HepG2 (cell line): Measurements from ENCODE around the gene TNIP1. TPM values are rescaled to one million over a fixed set of nuclear protein-coding genes. Genes with fewer than 3 reads are reported as not detected.

Experiments
- CEBPB ChIP-seq: IDR thresholded peaks from 2 replicates; pipeline ENCODE4 v1.6.1; 2011; ENCODE audit warnings: low read depth, low read length, improper control_type of control experiment, borderline replicate concordance
- SRY ChIP-seq: sonication (generic); formaldehyde crosslinking; IDR thresholded peaks from 2 replicates; pipeline ENCODE4 v1.8.0; 2022; ENCODE audit warnings: mild to moderate bottlenecking, missing genetic modification reagents
- ZNF10 ChIP-seq: sonication (generic); formaldehyde crosslinking; IDR thresholded peaks from 2 replicates; pipeline ENCODE4 v1.4.0; 2020; ENCODE audit warnings: mild to moderate bottlenecking, low read depth, missing genetic modification reagents, borderline replicate concordance
- ZNF382 ChIP-seq: sonication (generic); formaldehyde crosslinking; IDR thresholded peaks from 2 replicates; pipeline ENCODE4 v1.5.0; 2020; ENCODE audit warnings: missing genetic modification reagents, mild to moderate bottlenecking, borderline replicate concordance
- ZNF850 ChIP-seq: sonication (generic); formaldehyde crosslinking; conservative IDR thresholded peaks from 2 replicates; pipeline ENCODE4 v1.9.0; 2021; ENCODE audit warnings: mild to moderate bottlenecking, missing genetic modification reagents
- polyA plus RNA-seq, 8 experiments: library from polyadenylated mRNA; depleted of rRNA in 3 of 8; stranded (reverse) in 7 of 8; unstranded in 1 of 8; fragments of >200 nt; fragmentation: Illumina TruSeq in 4 of 8; extraction: Trizol in 4 of 8; gene quantifications; 2 replicates each; pipeline versions ENCODE4 v1.2.1 to v1.2.3, GENCODE V29; 2011 to 2016; ENCODE audit warnings: low read depth in 4 of 8, missing spikeins in 1 of 8, mixed read lengths in 1 of 8; ENCODE audit not compliant: insufficient read depth in 1 of 8
- total RNA-seq, 5 experiments: library from RNA; depleted of rRNA; stranded (reverse); fragments of >200 nt; fragmentation: Illumina TruSeq; extraction: Trizol; gene quantifications; 2 replicates each; pipeline ENCODE4 v1.2.3, GENCODE V29; 2016; ENCODE audit warnings: low read depth in 1 of 5
- TF ChIP-seq, protein P1 (sequence below): IDR thresholded peaks from 2 replicates; pipeline ENCODE4 v1.4.0; 2020; ENCODE audit warnings: mild to moderate bottlenecking, missing genetic modification reagents
- TF ChIP-seq, protein P2 (sequence below): fragments of 450-650 bp; IDR thresholded peaks from 2 replicates; pipeline ENCODE4 v1.6.1; 2016
- TF ChIP-seq, protein P3 (sequence below): IDR thresholded peaks from 2 replicates; pipeline ENCODE4 v1.6.1; 2016; ENCODE audit warnings: missing compliant biosample characterization, missing genetic modification reagents, borderline replicate concordance
- TF ChIP-seq, protein P4 (sequence below): sonication (generic); formaldehyde crosslinking; IDR thresholded peaks from 2 replicates; pipeline ENCODE4 v1.5.0; 2020; ENCODE audit warnings: mild to moderate bottlenecking, missing genetic modification reagents, borderline replicate concordance
- TF ChIP-seq, protein P5 (sequence below): sonication (generic); formaldehyde crosslinking; IDR thresholded peaks from 2 replicates; pipeline ENCODE4 v1.5.1; 2020; ENCODE audit warnings: mild to moderate bottlenecking, missing genetic modification reagents
- TF ChIP-seq, protein P6 (sequence below): sonication (generic); formaldehyde crosslinking; IDR thresholded peaks from 2 replicates; pipeline ENCODE4 v1.9.0; 2022; ENCODE audit warnings: missing genetic modification reagents, mild to moderate bottlenecking, borderline replicate concordance

The TNIP1 gene
- total and polyA plus RNA-seq, 2 of the 13 experiments (the other 11 are each of a cell fraction or from before 2014, with no cell fraction given), result 26.2 to 45.9 TPM

DNA sequence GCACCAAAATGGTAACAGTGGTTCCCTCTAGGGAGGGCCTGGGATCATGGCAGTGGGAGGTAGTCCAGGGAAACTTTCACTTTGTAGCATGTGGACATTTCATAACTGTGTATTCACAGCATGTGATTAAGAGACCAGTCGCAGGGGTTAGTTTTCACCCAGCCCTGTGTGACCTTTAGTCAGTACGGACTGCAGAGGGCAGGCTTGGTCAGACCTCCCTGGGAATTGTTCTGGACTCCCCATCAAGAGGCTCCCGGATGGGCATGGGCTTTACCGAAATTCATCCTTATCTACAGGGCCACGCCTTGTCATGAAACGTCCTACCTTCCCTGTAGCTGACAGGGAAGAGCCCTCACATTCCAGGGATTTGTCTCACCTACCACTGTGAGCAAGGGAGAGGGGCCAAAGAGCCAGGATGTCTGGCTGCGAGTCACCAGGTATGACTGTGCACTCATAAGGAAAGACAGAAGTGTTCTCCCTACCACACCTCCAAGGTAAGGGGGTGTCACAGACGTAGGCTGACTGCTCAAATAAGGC, 40.6 kb downstream of the TNIP1 start (continued):
- TF ChIP-seq, protein P1, sequence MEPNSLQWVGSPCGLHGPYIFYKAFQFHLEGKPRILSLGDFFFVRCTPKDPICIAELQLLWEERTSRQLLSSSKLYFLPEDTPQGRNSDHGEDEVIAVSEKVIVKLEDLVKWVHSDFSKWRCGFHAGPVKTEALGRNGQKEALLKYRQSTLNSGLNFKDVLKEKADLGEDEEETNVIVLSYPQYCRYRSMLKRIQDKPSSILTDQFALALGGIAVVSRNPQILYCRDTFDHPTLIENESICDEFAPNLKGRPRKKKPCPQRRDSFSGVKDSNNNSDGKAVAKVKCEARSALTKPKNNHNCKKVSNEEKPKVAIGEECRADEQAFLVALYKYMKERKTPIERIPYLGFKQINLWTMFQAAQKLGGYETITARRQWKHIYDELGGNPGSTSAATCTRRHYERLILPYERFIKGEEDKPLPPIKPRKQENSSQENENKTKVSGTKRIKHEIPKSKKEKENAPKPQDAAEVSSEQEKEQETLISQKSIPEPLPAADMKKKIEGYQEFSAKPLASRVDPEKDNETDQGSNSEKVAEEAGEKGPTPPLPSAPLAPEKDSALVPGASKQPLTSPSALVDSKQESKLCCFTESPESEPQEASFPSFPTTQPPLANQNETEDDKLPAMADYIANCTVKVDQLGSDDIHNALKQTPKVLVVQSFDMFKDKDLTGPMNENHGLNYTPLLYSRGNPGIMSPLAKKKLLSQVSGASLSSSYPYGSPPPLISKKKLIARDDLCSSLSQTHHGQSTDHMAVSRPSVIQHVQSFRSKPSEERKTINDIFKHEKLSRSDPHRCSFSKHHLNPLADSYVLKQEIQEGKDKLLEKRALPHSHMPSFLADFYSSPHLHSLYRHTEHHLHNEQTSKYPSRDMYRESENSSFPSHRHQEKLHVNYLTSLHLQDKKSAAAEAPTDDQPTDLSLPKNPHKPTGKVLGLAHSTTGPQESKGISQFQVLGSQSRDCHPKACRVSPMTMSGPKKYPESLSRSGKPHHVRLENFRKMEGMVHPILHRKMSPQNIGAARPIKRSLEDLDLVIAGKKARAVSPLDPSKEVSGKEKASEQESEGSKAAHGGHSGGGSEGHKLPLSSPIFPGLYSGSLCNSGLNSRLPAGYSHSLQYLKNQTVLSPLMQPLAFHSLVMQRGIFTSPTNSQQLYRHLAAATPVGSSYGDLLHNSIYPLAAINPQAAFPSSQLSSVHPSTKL (CRISPR knock-in tag), result peak; percentile 56; the same call in 1 of the 2 replicates
- TF ChIP-seq SRY (no peak), ZNF850 (CRISPR knock-in tag) (no peak), CEBPB (peak; percentile 43; the same call in 1 of the 2 replicates), ZNF10 (CRISPR knock-in tag) (no peak), ZNF382 (no peak)
- TF ChIP-seq, protein P2, sequence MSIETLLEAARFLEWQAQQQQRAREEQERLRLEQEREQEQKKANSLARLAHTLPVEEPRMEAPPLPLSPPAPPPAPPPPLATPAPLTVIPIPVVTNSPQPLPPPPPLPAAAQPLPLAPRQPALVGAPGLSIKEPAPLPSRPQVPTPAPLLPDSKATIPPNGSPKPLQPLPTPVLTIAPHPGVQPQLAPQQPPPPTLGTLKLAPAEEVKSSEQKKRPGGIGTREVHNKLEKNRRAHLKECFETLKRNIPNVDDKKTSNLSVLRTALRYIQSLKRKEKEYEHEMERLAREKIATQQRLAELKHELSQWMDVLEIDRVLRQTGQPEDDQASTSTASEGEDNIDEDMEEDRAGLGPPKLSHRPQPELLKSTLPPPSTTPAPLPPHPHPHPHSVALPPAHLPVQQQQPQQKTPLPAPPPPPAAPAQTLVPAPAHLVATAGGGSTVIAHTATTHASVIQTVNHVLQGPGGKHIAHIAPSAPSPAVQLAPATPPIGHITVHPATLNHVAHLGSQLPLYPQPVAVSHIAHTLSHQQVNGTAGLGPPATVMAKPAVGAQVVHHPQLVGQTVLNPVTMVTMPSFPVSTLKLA, result peak; percentile 76
- TF ChIP-seq, protein P3, sequence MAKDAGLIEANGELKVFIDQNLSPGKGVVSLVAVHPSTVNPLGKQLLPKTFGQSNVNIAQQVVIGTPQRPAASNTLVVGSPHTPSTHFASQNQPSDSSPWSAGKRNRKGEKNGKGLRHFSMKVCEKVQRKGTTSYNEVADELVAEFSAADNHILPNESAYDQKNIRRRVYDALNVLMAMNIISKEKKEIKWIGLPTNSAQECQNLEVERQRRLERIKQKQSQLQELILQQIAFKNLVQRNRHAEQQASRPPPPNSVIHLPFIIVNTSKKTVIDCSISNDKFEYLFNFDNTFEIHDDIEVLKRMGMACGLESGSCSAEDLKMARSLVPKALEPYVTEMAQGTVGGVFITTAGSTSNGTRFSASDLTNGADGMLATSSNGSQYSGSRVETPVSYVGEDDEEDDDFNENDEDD (CRISPR knock-in tag), result 0 out of 2 replicates have a peak, but pooled peaks have one; percentile 24
- TF ChIP-seq, protein P4, sequence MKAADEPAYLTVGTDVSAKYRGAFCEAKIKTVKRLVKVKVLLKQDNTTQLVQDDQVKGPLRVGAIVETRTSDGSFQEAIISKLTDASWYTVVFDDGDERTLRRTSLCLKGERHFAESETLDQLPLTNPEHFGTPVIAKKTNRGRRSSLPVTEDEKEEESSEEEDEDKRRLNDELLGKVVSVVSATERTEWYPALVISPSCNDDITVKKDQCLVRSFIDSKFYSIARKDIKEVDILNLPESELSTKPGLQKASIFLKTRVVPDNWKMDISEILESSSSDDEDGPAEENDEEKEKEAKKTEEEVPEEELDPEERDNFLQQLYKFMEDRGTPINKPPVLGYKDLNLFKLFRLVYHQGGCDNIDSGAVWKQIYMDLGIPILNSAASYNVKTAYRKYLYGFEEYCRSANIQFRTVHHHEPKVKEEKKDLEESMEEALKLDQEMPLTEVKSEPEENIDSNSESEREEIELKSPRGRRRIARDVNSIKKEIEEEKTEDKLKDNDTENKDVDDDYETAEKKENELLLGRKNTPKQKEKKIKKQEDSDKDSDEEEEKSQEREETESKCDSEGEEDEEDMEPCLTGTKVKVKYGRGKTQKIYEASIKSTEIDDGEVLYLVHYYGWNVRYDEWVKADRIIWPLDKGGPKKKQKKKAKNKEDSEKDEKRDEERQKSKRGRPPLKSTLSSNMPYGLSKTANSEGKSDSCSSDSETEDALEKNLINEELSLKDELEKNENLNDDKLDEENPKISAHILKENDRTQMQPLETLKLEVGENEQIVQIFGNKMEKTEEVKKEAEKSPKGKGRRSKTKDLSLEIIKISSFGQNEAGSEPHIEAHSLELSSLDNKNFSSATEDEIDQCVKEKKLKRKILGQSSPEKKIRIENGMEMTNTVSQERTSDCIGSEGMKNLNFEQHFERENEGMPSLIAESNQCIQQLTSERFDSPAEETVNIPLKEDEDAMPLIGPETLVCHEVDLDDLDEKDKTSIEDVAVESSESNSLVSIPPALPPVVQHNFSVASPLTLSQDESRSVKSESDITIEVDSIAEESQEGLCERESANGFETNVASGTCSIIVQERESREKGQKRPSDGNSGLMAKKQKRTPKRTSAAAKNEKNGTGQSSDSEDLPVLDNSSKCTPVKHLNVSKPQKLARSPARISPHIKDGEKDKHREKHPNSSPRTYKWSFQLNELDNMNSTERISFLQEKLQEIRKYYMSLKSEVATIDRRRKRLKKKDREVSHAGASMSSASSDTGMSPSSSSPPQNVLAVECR (CRISPR knock-in tag), result peak; percentile 36; the same call in 1 of the 2 replicates
- TF ChIP-seq, protein P5, sequence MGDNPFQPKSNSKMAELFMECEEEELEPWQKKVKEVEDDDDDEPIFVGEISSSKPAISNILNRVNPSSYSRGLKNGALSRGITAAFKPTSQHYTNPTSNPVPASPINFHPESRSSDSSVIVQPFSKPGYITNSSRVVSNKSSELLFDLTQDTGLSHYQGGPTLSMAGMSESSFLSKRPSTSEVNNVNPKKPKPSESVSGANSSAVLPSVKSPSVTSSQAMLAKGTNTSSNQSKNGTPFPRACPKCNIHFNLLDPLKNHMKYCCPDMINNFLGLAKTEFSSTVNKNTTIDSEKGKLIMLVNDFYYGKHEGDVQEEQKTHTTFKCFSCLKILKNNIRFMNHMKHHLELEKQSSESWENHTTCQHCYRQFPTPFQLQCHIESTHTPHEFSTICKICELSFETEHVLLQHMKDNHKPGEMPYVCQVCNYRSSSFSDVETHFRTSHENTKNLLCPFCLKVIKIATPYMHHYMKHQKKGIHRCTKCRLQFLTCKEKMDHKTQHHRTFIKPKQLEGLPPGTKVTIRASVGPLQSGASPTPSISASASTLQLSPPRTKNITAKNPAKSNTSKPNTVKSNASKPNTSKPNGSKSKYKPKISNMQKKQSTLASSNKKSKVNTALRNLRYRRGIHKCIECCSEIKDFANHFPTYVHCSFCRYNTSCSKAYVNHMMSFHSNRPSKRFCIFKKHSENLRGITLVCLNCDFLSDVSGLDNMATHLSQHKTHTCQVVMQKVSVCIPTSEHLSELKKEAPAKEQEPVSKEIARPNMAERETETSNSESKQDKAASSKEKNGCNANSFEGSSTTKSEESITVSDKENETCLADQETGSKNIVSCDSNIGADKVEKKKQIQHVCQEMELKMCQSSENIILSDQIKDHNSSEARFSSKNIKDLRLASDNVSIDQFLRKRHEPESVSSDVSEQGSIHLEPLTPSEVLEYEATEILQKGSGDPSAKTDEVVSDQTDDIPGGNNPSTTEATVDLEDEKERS (CRISPR knock-in tag), result no peak
- TF ChIP-seq, protein P6, sequence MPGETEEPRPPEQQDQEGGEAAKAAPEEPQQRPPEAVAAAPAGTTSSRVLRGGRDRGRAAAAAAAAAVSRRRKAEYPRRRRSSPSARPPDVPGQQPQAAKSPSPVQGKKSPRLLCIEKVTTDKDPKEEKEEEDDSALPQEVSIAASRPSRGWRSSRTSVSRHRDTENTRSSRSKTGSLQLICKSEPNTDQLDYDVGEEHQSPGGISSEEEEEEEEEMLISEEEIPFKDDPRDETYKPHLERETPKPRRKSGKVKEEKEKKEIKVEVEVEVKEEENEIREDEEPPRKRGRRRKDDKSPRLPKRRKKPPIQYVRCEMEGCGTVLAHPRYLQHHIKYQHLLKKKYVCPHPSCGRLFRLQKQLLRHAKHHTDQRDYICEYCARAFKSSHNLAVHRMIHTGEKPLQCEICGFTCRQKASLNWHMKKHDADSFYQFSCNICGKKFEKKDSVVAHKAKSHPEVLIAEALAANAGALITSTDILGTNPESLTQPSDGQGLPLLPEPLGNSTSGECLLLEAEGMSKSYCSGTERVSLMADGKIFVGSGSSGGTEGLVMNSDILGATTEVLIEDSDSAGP (CRISPR knock-in tag), result no peak
